GM12874 (cell line): Measurements from ENCODE around the gene SLC6A19.

Source experiments
- TF ChIP-seq, protein P1 (sequence below): IDR thresholded peaks from 2 replicates; pipeline ENCODE4 v1.5.1; 2011; ENCODE audit warnings: low read depth, mild to moderate bottlenecking, control low read depth, low read length, moderate library complexity; ENCODE audit not compliant: insufficient read depth

The SLC6A19 gene

GRCh38 chr5:1162751-1163150 lies 38.6 kb upstream of the SLC6A19 start:
- TF ChIP-seq, protein P1, sequence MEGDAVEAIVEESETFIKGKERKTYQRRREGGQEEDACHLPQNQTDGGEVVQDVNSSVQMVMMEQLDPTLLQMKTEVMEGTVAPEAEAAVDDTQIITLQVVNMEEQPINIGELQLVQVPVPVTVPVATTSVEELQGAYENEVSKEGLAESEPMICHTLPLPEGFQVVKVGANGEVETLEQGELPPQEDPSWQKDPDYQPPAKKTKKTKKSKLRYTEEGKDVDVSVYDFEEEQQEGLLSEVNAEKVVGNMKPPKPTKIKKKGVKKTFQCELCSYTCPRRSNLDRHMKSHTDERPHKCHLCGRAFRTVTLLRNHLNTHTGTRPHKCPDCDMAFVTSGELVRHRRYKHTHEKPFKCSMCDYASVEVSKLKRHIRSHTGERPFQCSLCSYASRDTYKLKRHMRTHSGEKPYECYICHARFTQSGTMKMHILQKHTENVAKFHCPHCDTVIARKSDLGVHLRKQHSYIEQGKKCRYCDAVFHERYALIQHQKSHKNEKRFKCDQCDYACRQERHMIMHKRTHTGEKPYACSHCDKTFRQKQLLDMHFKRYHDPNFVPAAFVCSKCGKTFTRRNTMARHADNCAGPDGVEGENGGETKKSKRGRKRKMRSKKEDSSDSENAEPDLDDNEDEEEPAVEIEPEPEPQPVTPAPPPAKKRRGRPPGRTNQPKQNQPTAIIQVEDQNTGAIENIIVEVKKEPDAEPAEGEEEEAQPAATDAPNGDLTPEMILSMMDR, result no peak

GRCh38 chr5:1163366-1163765 lies 38.0 kb upstream of the SLC6A19 start:
- TF ChIP-seq, protein P1, result no peak

DNA sequence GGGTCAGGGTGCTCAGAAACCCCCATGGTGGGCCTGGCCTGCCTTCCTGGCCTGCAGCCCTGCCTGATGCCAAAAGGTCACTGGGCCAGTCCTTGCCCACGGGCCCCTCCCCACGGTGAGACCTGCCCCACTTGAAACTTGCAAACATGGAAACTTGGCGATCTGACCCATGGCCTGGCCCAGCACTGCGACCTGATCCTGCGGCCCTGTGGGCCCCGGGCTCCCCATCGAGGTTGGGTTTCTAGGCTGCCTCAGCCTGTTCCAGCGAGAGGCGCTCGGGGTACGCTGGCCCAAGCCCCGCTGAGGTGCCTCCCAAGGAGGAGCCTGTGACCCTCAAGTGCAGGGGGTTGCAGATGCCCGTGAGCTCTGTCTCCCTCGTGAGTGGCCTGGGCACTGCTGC lies 37.5 kb upstream of the SLC6A19 start:
- TF ChIP-seq, protein P1, result no peak

DNA sequence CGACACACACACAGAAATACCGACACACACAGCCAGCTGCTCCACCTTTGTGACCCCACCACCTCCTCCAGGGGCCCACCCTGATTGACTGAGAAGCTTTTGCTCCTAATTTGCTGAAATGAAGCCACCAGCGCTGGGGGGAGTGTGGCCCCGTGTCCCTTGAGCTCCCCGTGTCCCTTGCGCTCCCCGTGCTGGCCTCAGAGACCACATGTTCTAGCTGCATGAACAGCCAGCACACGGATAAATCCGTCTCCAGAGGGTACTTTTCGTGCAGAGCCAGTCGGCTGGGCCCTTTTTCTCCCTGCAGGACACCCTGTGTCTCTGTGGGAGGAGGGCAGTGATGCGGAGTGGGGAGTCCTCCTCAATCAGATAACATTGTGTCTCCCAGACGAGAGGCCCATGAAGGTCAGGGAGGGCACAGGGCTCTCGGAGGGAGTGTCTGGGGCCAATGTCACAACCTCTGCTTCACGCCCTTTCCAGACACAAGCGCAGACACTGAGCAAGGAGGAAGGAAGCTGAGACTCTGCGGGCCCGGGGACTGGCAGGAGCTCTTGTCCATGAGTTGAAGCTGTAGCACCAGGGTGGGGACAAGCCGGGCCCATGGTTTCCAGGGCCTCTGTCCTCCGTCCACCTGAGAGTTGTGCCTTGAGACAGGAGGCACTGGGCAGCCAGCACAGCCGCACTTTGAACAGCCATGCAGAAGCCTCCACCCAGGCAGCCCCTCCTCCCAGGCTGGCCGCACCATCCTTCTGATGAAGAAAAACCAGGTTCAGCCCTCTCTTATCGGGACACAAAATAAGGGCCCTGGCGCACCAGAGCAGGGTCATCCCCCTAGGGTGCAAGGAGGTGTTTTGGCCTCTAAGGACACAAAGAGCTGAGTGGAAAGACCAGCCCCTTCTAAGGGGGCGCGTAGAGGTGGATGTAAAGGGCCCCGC lies 36.4 kb upstream of the SLC6A19 start:
- TF ChIP-seq, protein P1, result no peak

DNA sequence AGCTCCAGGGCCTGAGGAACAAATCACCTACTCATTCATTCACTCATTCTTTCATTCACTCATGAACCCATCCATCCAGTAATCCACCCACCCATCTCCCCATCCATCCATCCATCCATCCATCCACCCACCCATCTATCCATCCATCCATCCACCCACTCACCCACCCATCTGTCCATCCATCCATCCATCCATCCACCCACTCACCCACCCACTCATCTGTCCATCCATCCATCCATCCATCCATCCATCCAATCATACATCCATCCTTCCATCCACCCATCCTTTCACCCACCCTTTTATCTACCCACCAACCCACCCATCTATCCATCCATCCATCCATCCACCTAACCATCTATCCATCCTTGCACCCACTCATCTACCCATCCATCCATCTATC lies 35.5 kb upstream of the SLC6A19 start:
- TF ChIP-seq, protein P1, result no peak

DNA sequence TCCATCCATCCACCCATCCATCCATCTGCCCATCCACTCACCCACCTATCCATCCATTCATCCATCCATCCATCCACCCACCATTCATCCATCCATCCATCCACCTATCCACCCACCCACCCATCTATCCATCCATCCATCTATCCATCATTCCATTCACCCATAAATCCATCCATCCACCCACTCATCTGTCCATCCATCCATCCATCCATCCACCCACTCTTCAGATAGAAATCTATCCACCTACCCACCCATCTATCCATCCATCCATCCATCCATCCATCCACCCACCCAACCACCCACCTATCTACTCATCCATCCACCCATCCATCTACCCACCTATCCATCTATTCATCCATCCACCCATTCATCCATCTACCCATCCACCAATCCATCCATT lies 35.0 kb upstream of the SLC6A19 start:
- TF ChIP-seq, protein P1, result no peak

DNA sequence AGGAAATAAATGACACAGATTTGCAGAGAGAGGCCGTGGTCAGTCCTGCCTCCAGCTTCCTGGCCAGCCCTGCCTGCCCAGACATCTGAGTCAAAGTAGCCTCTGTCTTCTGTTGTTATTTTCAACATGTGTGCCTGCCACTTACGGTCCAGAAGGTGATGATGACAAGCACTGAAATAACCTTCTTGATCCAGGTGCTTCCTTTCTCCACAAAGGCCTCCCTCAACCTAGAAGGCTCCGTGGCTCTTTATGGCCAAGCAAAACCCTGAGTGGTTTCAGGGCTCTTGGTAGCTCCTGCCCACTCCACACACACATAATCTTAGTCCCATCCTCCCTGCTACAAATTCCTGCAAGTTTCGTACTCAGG lies 34.1 kb upstream of the SLC6A19 start:
- TF ChIP-seq, protein P1, result no peak
